HG02870 (cell line): ENCODE results near the gene PPP2R5C.
"Not testable (repeated sequence)": the region's sequence is repeated elsewhere in the genome, so short reads cannot be mapped to it uniquely, and the experiment has no call there.

ENCODE experiments used
- ATAC-seq: cut with Tn5 transposase; IDR thresholded peaks from one replicate; pipeline ENCODE4 v1.9.1; 2021; ENCODE audit warnings: mild to moderate bottlenecking, moderate library complexity; ENCODE audit not compliant: unreplicated experiment

Gene PPP2R5C

DNA sequence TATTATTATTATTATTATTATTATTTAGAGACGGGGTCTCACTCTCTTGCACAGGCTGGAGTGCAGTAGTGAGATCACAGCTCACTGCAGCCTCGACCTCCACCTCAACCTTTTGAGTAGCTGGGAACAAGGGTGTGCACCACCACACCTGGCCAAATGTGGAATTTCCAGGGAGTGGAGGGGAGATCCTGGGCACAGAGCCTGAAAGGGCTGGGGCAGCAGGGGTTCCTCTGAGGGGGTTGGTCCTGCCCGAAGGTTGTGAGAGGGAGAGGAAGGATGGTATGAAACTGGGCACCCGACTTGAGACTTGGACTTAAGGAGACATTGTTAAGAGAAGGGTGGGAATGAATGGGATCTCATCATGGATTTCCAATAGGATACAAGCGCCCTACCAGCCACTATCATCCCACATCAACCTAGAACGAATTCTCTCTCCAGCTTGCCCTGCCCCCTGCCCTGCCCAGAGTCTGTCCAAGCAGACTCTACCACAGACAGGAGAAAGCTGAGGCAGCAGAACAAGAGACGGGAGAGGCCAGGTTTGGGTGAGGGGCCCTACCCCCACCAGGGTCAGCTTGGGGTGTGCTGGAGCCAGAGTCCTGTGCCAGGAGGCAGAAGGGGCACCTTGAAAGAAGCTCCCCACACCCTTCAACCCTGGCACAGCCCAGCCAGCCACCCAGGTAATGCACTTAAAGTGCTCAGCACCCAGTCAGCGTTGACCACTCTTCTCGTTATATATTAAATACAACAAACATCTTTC, 200.4 kb downstream of the PPP2R5C start:
- no peak for ATAC-seq

DNA sequence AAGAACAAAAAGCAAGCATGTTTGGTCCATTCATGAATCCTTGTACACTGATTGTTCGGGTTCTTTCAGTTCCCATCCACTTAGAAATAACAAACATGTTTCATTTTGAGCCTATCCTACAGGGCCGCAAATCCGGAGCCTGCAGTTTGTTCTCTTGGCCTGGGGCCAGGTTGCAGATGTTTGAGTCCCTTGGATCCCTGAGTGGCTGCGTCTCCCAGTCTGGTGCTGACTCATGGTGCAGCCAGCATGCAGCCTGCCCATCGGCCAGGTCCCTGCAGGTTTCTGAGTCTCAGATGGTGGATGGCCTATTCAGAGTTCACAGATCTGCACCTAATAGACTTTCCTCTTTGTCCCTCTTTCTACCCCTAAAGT, 201.0 kb downstream of the PPP2R5C start:
- no peak for ATAC-seq

DNA sequence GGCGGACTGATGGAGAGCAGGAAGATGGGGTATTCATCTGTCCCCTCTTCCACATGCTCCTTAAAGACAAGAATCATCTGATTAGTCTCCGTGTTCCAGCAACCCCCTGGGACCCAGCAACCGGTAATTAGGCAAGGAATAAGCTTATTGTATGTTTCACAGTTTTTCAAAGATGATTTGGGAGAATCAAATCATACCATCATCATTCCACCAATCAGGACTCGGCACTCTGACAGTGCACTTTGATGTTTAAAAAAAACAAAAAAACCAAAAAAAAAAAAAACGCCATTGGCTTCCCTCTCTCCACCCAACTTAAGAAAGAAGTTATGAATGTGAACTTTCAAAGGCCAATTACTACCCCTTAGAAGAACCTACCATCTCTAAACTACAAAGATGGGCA, 201.5 kb downstream of the PPP2R5C start:
- no peak for ATAC-seq

DNA sequence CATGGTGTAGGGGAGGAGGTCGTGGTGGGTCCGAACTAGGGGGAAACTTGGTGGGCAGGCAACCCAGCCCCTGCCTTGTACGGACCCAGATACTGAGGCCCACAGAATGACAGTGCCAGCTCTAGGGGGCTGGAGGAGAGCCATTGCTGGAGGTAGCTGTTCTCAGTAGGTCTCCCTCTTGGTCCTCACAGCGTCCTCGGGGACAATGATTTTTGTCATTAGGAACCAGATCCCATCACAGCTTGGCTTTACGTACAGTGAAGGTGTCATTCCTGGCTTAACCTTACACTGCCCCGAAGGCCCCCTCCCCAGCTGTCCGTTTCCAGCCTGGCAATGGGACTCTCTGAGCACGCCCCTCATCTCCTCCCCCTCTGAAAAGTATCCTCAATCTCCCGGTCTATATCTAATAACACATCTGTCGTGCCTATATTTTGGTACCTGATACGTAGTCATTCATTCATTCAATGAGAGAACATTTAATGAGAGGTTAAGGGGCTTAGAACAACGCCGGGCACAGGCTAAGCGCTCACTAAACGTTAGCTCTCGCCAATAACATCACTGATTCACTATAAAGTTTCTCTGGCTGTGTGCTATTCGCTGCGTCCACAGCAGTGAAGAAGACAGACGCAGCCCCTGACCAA, 202.3 kb downstream of the PPP2R5C start:
- ATAC-seq, result no peak

DNA sequence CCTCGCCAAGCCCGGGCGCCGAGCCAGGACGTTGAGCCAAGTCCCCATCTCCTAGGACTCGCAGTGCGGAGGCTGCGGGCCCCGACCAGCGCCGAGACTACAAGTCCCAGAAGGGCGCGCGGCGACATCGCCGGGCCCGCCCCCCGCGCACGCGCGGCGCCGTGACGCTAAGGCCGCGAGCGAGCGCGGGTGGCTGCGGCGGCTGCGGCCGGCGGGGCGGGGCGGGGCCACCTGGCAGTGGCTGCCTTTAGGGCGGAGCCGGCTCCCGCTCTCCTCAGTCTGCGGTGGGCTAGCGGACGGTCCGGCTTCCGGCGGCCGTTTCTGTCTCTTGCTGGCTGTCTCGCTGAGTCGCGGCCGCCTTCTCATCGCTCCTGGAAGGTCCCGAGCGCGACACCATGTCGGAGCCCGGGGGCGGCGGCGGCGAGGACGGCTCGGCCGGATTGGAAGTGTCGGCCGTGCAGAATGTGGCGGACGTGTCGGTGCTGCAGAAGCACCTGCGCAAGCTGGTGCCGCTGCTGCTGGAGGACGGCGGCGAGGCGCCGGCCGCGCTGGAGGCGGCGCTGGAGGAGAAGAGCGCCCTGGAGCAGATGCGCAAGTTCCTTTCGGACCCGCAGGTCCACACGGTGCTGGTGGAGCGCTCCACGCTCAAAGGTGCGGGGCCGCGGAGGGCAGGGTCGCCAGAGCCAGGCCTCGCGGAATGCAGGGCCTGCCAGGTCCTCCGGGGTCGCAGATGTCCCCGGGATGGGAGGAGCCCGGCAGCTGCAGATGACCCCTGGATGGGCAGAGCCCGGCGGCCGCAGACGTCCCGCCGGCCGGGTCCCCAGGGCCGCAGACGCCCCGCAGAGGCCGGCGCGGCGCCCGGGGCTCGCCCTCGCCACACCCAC, 203.0 kb downstream of the PPP2R5C start, which contains the start of gene DYNC1H1:
Gene DYNC1H1 (plus strand): TSS at position 277 of the 884 bp plus-strand sequence. CDS start 119 bp downstream, at position 396.
- peak; percentile 80 for ATAC-seq

DNA sequence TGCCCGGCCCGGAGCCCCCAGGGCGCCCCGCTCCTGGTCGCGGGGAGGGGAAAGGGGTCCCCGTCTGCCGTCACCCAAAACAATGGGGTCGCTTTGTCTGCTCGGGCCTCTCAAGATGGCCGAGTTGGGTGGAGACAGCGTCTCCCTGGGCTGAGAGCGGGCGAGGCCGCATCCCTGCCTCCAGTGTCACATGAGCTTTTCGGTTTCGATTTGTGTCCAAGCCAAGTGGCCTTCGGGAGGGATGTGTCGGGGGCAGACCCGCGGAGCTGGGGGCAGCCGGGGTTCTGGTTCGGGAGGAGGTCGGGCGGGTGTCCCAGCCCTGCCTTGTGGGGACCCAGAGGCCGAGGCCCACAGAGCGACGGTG, 203.7 kb downstream of the PPP2R5C start:
- ATAC-seq, result peak; percentile 21

DNA sequence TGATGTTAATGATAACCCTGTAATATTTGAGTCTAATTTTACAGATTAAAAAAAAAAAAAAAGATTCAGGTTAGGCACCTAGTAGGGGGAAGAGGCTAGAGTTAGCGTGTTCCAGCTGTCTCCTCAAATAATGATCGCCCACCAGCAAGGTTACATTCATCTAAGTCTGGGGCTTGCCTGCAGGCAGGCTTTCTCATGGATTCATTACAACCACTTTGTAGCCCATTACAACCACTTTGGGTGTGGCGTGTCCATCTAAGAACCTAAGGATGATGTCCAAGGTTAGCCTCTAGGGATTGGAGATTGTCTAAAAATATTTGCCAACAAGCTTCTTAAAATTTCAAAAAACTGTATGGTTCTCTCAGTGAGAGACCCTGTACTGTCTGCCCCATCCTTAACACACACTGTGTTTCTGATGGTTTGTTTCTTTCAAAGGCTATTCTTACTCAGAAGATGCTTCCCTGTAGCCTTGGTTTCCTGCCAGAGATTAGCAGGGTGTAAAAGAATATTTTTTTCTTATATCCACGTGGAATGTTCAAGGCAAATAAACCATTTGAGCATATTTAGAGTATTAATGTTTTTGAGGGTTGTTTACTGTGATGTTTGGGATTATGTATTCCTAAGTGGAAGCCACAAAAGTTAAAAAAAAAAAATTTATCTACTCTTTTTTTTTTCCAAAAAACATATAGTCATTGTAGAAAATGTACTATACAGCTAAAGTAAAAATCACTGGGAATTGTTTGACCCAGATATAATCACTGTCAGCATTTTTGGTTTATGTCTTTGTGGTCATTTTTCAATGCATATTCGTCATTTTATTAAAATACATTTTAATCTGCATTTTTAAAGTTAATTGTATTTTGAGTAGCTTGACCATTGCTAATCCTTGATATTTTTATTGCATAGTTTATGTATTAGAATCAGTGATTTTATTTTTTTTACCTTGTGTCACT, 204.5 kb downstream of the PPP2R5C start:
- no peak for ATAC-seq

DNA sequence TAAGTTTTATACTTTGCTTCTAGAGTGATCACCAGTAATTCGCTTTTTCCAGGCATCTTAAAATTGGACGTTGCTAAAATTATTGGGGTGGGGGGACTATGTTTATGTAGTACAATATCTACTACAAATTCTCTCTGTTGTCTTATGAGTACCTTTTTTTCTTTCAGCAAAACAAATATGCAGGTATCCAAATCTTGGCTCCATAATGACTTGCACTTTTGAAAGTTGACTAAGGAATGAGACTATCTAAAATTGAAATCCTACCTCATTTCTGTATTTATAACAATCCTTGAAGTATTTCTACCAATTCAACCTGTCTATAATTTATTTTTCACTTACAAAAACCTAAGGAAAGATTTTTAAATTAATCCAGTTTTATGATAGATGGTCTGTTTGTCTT, 205.2 kb downstream of the PPP2R5C start:
- ATAC-seq, result no peak

DNA sequence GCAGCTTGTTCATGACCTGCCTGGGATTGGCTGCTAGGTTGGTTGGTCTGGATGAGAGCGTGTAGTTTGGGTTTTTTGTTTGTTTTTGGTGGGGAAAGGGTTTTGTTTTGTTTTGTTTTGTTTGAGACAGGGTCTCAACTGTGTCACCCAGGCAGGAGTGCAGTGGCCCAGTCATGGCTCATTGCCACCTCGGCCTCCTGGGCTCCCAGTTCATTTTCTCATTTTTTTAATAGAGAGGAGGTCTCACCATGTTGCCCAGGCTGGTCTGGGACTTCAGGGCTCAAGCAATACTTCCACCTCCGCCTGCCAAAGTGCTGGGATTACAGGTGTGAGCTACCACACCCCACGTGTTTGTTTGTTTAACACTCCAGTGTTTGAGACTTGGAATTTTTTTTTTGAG, 206.7 kb downstream of the PPP2R5C start:
- no peak for ATAC-seq

DNA sequence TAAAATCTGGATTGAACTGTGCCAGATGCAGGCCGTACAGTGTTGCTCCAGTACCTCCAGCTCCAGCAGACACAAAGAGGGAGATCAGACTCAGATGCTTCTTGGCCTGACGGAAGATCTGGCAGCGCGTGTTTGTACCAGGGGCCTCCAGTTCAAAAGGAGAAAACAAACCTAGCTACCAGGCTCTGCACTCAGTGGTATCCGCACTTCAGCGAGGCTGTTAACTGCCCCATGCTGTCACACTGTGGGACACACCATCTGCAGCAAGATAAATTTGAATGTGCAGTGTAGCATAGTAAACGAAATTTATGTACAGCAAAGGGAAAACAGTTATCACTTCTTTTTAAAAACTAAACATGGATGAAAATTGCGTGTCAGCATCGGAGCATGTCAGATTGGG, 208.0 kb downstream of the PPP2R5C start:
- no peak for ATAC-seq

DNA sequence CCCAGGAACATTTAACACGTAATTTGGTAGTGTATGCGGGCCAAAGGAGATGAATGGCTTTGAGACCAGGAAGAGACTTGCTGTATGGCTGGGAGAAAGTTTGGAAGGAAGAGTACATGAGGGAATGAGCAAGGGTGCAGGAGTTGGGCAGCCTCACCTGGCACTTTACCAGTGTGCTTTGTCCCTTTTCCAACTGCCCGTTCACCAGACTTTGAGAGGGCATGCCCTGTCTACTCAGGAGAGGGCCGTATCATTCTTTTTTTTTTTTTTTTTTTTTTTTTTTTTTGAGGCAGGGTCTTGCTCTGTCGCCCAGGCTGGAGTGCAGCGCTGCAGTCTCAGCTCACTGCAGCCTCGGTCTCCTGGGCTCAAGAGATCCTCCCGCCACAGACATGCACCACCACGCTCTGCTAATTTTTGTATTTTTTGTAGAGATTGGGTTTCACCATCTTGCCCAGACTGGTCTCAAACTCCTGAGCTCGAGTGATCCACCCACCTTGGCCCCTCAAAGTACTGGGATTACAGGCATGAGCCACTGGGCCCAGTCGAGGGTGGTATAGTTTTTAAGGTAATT, 209.4 kb downstream of the PPP2R5C start:
- ATAC-seq, result no peak

DNA sequence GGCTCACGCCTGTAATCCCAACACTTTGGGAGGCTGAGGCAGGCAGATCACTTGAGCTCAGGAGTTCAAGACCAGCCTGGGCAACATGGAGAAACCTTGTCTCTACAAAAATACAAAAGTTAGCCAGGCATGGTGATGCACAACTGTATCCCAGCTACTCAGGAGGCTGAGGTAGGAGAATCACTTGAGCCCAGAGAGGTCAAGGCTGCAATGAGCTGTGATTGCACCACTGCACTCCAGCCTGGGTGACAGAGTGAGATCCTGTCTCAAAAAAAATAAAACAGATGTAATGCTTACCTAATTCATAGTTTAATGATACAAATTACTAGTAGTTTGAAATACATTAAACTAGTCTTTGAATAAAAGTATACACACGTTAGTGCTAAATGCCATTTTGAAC, 209.9 kb downstream of the PPP2R5C start:
- not testable (repeated sequence) for ATAC-seq

DNA sequence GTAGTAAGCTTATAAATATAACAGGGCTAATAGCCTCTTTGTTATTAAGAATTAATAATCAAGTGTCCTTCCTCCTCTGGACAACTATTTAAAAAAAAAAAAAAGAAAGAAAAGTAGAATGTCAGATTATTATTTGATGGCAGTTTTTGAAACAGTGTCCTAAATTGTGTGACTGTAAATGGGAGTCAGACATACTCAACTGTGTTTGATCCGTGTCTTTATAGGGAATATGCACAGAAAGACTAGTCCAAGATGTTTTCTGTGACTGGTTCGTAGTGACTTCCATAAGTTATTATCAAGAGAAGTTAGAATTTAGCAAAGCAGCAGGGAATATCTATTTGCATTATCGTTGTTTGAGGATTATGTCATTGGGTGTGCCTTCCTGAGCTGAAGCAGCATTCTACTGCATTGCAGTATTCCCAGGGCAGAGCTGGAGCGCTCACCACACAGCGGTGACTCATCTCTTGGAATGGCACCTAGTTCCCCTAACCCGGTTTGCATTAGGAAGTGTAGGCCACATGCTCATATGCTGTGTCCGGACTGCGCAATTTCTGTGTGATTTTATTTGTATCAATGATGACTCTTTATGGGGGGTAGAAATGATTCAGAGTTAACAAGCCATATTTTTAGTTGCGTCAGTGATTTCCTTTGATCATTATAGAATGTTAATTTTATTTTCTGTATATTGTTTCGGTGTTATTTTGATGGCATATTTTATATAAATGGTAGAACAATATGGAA, 210.8 kb downstream of the PPP2R5C start:
- ATAC-seq, result no peak

DNA sequence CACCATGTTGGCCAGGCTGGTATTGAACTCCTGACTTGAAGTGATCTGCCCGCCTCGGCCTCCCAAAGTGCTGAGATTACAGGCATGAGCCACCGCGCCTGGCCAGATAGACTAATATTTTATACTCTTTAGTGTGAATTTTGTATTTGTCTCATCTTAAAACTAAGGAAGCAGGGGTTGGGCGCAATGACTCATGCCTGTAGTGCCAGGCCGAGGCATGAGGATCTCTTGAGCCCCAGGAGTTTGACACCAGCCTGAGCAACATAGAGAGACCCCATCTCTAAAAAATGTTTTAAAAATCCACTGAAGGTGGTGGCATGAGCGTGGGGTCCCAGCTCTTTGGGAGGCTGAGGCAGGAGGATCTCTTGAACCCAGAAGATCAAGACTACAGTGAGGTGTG, 211.8 kb downstream of the PPP2R5C start:
- no peak for ATAC-seq

DNA sequence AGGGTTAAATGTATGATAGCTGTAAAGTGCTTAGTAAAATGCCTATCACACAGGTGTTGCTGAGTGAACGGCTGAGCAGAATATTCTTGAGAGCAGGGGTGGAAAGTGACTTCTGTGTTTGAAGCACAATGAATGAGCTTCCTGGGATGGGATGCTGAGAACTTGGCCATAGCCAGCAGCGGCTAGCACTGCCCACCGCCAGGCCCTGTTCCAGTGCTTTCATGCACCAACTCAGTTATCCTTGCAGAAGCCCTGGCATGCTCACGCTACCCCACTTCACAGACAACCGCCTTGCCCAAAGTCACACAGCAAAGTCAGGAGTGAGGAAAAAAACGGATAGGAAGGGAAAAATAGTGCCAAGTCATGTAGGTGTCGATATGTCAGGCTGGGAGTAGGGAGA, 213.7 kb downstream of the PPP2R5C start:
- ATAC-seq, result no peak
